Endothelial cell of umbilical vein (primary cell): Measurements from ENCODE around the gene DCLK1. TPM values are rescaled to one million over a fixed set of nuclear protein-coding genes. Genes with fewer than 3 reads are reported as not detected.

Experiments
- BruUV-seq: library from RNA; stranded (reverse); fragments of 400-500 nt; replicated peaks from 2 replicates; lab custom pipeline; 2021; lab: Mats Ljungman, UMichigan
- CTCF ChIA-PET: fragments of 300-600, 350-600 bp; sonication (Branson Sonifier 250); formaldehyde crosslinking; loops from one replicate; lab custom pipeline; 2021; ENCODE audit warnings: antibody characterized with exemption, inconsistent platforms; lab: Charles Lee
- POLR2A ChIA-PET: fragments of 300-600, 350-600 bp; sonication (Branson Sonifier 250); formaldehyde crosslinking; loops from one replicate; lab custom pipeline; 2021; ENCODE audit warnings: antibody characterized with exemption, inconsistent platforms; lab: Charles Lee
- DNase-seq: peaks from one replicate; pipeline ENCODE4 v3.0.0-alpha.2; 2011; ENCODE audit warnings: low read depth, low spot score
- FAIRE-seq: peaks from 2 replicates; lab custom pipeline; 2011; peaks lifted over from hg19 to GRCh38; lab: Jason Lieb, UNC
- H2AFZ ChIP-seq: 2 replicates; pipeline ENCODE4 v1.6.0; 2012; ENCODE audit warnings: low read depth, low read length, control low read depth, inconsistent platforms
- H3K27ac ChIP-seq: 2 replicates; pipeline ENCODE4 v1.5.1; 2011; ENCODE audit warnings: low read depth, mild to moderate bottlenecking, control low read depth, low read length, moderate library complexity; ENCODE audit not compliant: insufficient read depth
- H3K27me3 ChIP-seq, 2 experiments: 2 replicates each; pipeline versions ENCODE4 v1.6.0 to v1.6.1; 2011; ENCODE audit warnings: low read length in 2 of 2, mixed read lengths in 1 of 2; ENCODE audit not compliant: control insufficient read depth in 2 of 2, insufficient read depth in 2 of 2
- H3K36me3 ChIP-seq, 2 experiments: 2 replicates in 1 of 2; 3 replicates in 1 of 2; pipeline ENCODE4 v1.5.1; 2011; ENCODE audit warnings: low read length in 2 of 2, mild to moderate bottlenecking in 1 of 2, moderate library complexity in 1 of 2; ENCODE audit not compliant: control insufficient read depth in 2 of 2, insufficient read depth in 2 of 2; ENCODE audit errors: extremely low read depth in 1 of 2
- H3K4me1 ChIP-seq: 3 replicates; pipeline ENCODE4 v1.5.1; 2011; ENCODE audit warnings: mild to moderate bottlenecking, low read length; ENCODE audit not compliant: control insufficient read depth, insufficient read depth; ENCODE audit errors: extremely low read depth
- H3K4me2 ChIP-seq: 2 replicates; pipeline ENCODE4 v1.6.1; 2011; ENCODE audit warnings: low read length, control low read depth, mixed read lengths; ENCODE audit not compliant: insufficient read depth
- H3K4me3 ChIP-seq, 3 experiments: fragments of 200-600 bp in 1 of 3; sonication (generic), shearing (Covaris generic) in 1 of 3; replicated peaks in 1 of 3; 2 replicates each; pipeline ENCODE4 v1.5.1; 2011 to 2016; ENCODE audit warnings: control low read depth in 3 of 3, low read length in 3 of 3, mild to moderate bottlenecking in 2 of 3, inconsistent platforms in 1 of 3, low read depth in 1 of 3, moderate library complexity in 1 of 3; ENCODE audit not compliant: insufficient read depth in 1 of 3
- H3K79me2 ChIP-seq: 2 replicates; pipeline ENCODE4 v1.6.0; 2012; ENCODE audit warnings: low read length, inconsistent platforms; ENCODE audit not compliant: control insufficient read depth, insufficient read depth
- H3K9ac ChIP-seq: replicated peaks from 2 replicates; pipeline ENCODE3; 2011; ENCODE audit warnings: low read length, control low read depth; ENCODE audit not compliant: insufficient read depth; ENCODE audit errors: extremely low read depth
- H3K9me1 ChIP-seq: replicated peaks from 3 replicates; pipeline ENCODE4 v1.6.0; 2011; ENCODE audit warnings: mild to moderate bottlenecking, low read length; ENCODE audit not compliant: control insufficient read depth, insufficient read depth; ENCODE audit errors: extremely low read depth
- H3K9me3 ChIP-seq: replicated peaks from 2 replicates; pipeline ENCODE4 v1.5.1; 2012; ENCODE audit warnings: low read length, inconsistent platforms; ENCODE audit not compliant: control insufficient read depth, insufficient read depth
- H4K20me1 ChIP-seq: replicated peaks from 2 replicates; pipeline ENCODE3; 2011; ENCODE audit warnings: mild to moderate bottlenecking, low read length; ENCODE audit not compliant: control insufficient read depth, insufficient read depth; ENCODE audit errors: extremely low read depth
- CTCF ChIP-seq, 2 donors: IDR thresholded peaks; 1 replicate in 1 of 2; 2 replicates in 1 of 2; pipeline ENCODE4 v1.5.1; 2011; ENCODE audit warnings: low read length in 2 of 2, mild to moderate bottlenecking in 2 of 2, moderate library complexity in 2 of 2, control low read depth in 1 of 2, inconsistent platforms in 1 of 2, low read depth in 1 of 2; ENCODE audit not compliant: insufficient read depth in 1 of 2; ENCODE audit errors: extremely low read depth in 1 of 2
- EZH2 ChIP-seq: IDR thresholded peaks from 2 replicates; pipeline ENCODE4 v1.6.1; 2012; ENCODE audit warnings: borderline replicate concordance, low read depth, mild to moderate bottlenecking, moderate library complexity, low read length, inconsistent platforms; ENCODE audit not compliant: severe bottlenecking
- FOS ChIP-seq: IDR thresholded peaks from 2 replicates; pipeline ENCODE4 v1.6.1; 2011; ENCODE audit warnings: mild to moderate bottlenecking, low read length, moderate library complexity, borderline replicate concordance; ENCODE audit not compliant: insufficient read depth
- GATA2 ChIP-seq: IDR thresholded peaks from 2 replicates; pipeline ENCODE4 v1.7.0; 2011; ENCODE audit warnings: low read depth, mild to moderate bottlenecking, moderate library complexity, mixed read lengths, low read length; ENCODE audit not compliant: insufficient read length, insufficient read depth
- JUN ChIP-seq: IDR thresholded peaks from 2 replicates; pipeline ENCODE4 v1.6.1; 2011; ENCODE audit warnings: borderline replicate concordance, low read depth; ENCODE audit not compliant: insufficient read length, insufficient read depth
- MYC ChIP-seq: IDR thresholded peaks from one replicate; pipeline ENCODE4 v1.6.1; 2011; ENCODE audit warnings: mild to moderate bottlenecking, low read depth, low read length
- POLR2A ChIP-seq: IDR thresholded peaks from 2 replicates; pipeline ENCODE4 v1.6.1; 2012; ENCODE audit warnings: low read depth, mild to moderate bottlenecking, control low read depth, low read length
- POLR2AphosphoS5 ChIP-seq: IDR thresholded peaks from 2 replicates; pipeline ENCODE4 v1.6.1; 2012; ENCODE audit warnings: low read depth, mild to moderate bottlenecking, control low read depth, low read length, moderate library complexity; ENCODE audit not compliant: insufficient read depth
- dilution Hi-C: fragments of 300-500 bp; cut with MboI; formaldehyde crosslinking; loops from one replicate; pipeline ENCODE4 v1.15.0; 2019; ENCODE audit warnings: low sequenced_read_pairs; ENCODE audit not compliant: extremely low pct_ligation_motif_present
- intact Hi-C: fragments of 100-400 bp; cut with micrococcal nuclease; formaldehyde crosslinking; loops from one replicate; pipeline ENCODE4 v1.10.0; 2022
- polyA plus RNA-seq, 4 experiments: library from polyadenylated mRNA; depleted of rRNA in 3 of 4; stranded (reverse) in 3 of 4; unstranded in 1 of 4; fragments of >200 nt; gene quantifications; 2 replicates each; pipeline versions ENCODE4 v1.2.1 to v1.2.3, GENCODE V29; 2011 to 2012; ENCODE audit warnings: missing spikeins in 1 of 4
- total RNA-seq: library from RNA; stranded (reverse); gene quantifications from 2 replicates; pipeline ENCODE4 v1.2.3, GENCODE V29; 2021
- TF ChIP-seq, protein P1 (sequence below): IDR thresholded peaks from 2 replicates; pipeline ENCODE4 v1.6.1; 2011; ENCODE audit not compliant: insufficient read depth, insufficient read length

DCLK1 gene
- total and polyA plus RNA-seq, 2 donors (not counting 3 experiments of a cell fraction or from before 2014, with no cell fraction given) = 0.28 to 3.9 TPM

- H2AFZ ChIP-seq = no peak overlapping the region
- H3K4me2 ChIP-seq = no peak overlapping the region
- FAIRE-seq (no peak), DNase-seq (no peak)
- BruUV-seq = no TSS peak
- H3K9me3 ChIP-seq = no peaks in the 10 kb centered on the region
- no peaks in the 10 kb centered on the region for H3K4me1 ChIP-seq
- H3K9me1 ChIP-seq = no peaks in the 10 kb centered on the region
- intact Hi-C loops (no loop called here), dilution Hi-C loops (no loop called here)
- no peak overlapping the region for H3K27ac ChIP-seq
- POLR2A ChIA-PET = no interaction called here
- CTCF ChIA-PET = no interaction called here
- H3K36me3 ChIP-seq = no peaks in the 10 kb centered on the region
- H3K79me2 ChIP-seq = no peaks in the 10 kb centered on the region
- TF ChIP-seq EZH2 (no peak), MYC (no peak), POLR2AphosphoS5 (no peak), GATA2 (no peak), FOS (no peak), CTCF (IDR thresholded peaks at IDR 0.05; ENCODE audit: extremely low read depth in 1 of 2, insufficient read depth in 1 of 2, low read depth in 1 of 2, low read length in 2 of 2) (no peak), JUN (no peak), POLR2A (no peak)
- TF ChIP-seq, protein P1, sequence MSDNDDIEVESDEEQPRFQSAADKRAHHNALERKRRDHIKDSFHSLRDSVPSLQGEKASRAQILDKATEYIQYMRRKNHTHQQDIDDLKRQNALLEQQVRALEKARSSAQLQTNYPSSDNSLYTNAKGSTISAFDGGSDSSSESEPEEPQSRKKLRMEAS = no peak
- no peak overlapping the region for H3K4me3 ChIP-seq
- no peaks in the 10 kb centered on the region for H3K27me3 ChIP-seq
- no peaks in the 10 kb centered on the region for H4K20me1 ChIP-seq
- no peak overlapping the region for H3K9ac ChIP-seq
These were observed 36.7 kb downstream of the DCLK1 start for GRCh38 chr13:36094478-36094877.
